IMR-90 (cell line): ENCODE data around the gene CCDC150. TPM values are rescaled to one million over a fixed set of nuclear protein-coding genes. Genes with fewer than 3 reads are reported as not detected.

Source experiments
- ATAC-seq: fragments of 200-7000 bp; cut with Tn5 transposase; 2 replicates; pipeline ENCODE4 v1.9.1; 2020; ENCODE audit warnings: low read depth, mild to moderate bottlenecking, moderate library complexity
- BruUV-seq: library from RNA; stranded (reverse); fragments of 400-500 nt; replicated peaks from 2 replicates; lab custom pipeline; 2021; lab: Mats Ljungman, UMichigan
- CTCF ChIA-PET: fragments of 300-600 bp; formaldehyde crosslinking; extraction: SDS; loops from one replicate; lab custom pipeline; 2021; ENCODE audit warnings: antibody characterized with exemption; lab: Yijun Ruan, JAX
- POLR2A ChIA-PET: fragments of 300-600 bp; sonication (Branson Sonifier 250); formaldehyde crosslinking; loops from one replicate; lab custom pipeline; 2022; ENCODE audit warnings: antibody characterized with exemption; ENCODE audit not compliant: unreplicated experiment; lab: Charles Lee
- DNase-seq: peaks from one replicate; pipeline ENCODE4 v3.0.0; 2013
- H2AFZ ChIP-seq: replicated peaks from 2 replicates; pipeline ENCODE3; 2013; ENCODE audit warnings: low read length, mild to moderate bottlenecking; ENCODE audit not compliant: poor library complexity
- H2AK5ac ChIP-seq: 2 replicates; pipeline ENCODE4 v1.6.1; 2013; ENCODE audit warnings: low read depth, low read length, inconsistent platforms
- H2AK9ac ChIP-seq: replicated peaks from 2 replicates; pipeline ENCODE3; 2013; ENCODE audit warnings: mild to moderate bottlenecking, low read depth, low read length, moderate library complexity; ENCODE audit not compliant: poor library complexity
- H2BK120ac ChIP-seq: 2 replicates; pipeline ENCODE4 v1.6.1; 2013; ENCODE audit warnings: low read depth, low read length, inconsistent platforms
- H2BK15ac ChIP-seq: 3 replicates; pipeline ENCODE4 v1.6.1; 2013; ENCODE audit warnings: low read depth, low read length, inconsistent platforms
- H2BK20ac ChIP-seq: 2 replicates; pipeline ENCODE4 v1.6.1; 2013; ENCODE audit warnings: low read depth, mild to moderate bottlenecking, inconsistent platforms, low read length, moderate library complexity
- H2BK5ac ChIP-seq: 2 replicates; pipeline ENCODE4 v1.6.1; 2013; ENCODE audit warnings: mild to moderate bottlenecking, low read depth, low read length, inconsistent platforms; ENCODE audit not compliant: poor library complexity, severe bottlenecking
- H3K14ac ChIP-seq: replicated peaks from 2 replicates; pipeline ENCODE4 v1.6.1; 2013; ENCODE audit warnings: low read depth, low read length, inconsistent platforms
- H3K18ac ChIP-seq: 2 replicates; pipeline ENCODE4 v1.6.1; 2013; ENCODE audit warnings: low read depth, low read length, control low read depth
- H3K23ac ChIP-seq: 2 replicates; pipeline ENCODE4 v1.6.1; 2013; ENCODE audit warnings: low read depth, low read length, inconsistent platforms
- H3K27ac ChIP-seq: 2 replicates; pipeline ENCODE4 v1.5.1; 2013; ENCODE audit warnings: mild to moderate bottlenecking, control low read depth, low read length; ENCODE audit not compliant: insufficient read depth
- H3K27me3 ChIP-seq: 2 replicates; pipeline ENCODE4 v1.6.1; 2013; ENCODE audit warnings: low read length; ENCODE audit not compliant: control insufficient read depth, insufficient read depth
- H3K36me3 ChIP-seq: 2 replicates; pipeline ENCODE4 v1.6.1; 2013; ENCODE audit warnings: low read length, mixed read lengths; ENCODE audit not compliant: control insufficient read depth, insufficient read depth
- H3K4ac ChIP-seq: 2 replicates; pipeline ENCODE4 v1.6.1; 2013; ENCODE audit warnings: low read depth, low read length, inconsistent platforms
- H3K4me1 ChIP-seq: 2 replicates; pipeline ENCODE4 v1.6.1; 2013; ENCODE audit warnings: low read length, mixed read lengths; ENCODE audit not compliant: control insufficient read depth, insufficient read depth
- H3K4me2 ChIP-seq: 2 replicates; pipeline ENCODE4 v1.6.1; 2013; ENCODE audit warnings: low read depth, mild to moderate bottlenecking, control low read depth, low read length, moderate library complexity
- H3K4me3 ChIP-seq: 2 replicates; pipeline ENCODE4 v1.5.1; 2013; ENCODE audit warnings: low read depth, mild to moderate bottlenecking, control low read depth, low read length, moderate library complexity; ENCODE audit not compliant: insufficient read depth
- H3K56ac ChIP-seq: 2 replicates; pipeline ENCODE4 v1.6.1; 2013; ENCODE audit warnings: low read length, inconsistent platforms; ENCODE audit not compliant: insufficient read depth; ENCODE audit errors: extremely low read depth
- H3K79me1 ChIP-seq, 2 experiments: 2 replicates each; pipeline ENCODE4 v1.6.1; 2013; ENCODE audit warnings: low read length in 2 of 2, inconsistent platforms in 1 of 2, low read depth in 1 of 2
- H3K9ac ChIP-seq: 2 replicates; pipeline ENCODE4 v1.6.1; 2013; ENCODE audit warnings: low read depth, low read length, control low read depth
- H3K9me1 ChIP-seq: 2 replicates; pipeline ENCODE4 v1.6.1; 2013; ENCODE audit warnings: low read length, inconsistent platforms; ENCODE audit not compliant: insufficient read depth
- H3K9me3 ChIP-seq: 2 replicates; pipeline ENCODE4 v1.6.1; 2013; ENCODE audit warnings: low read length; ENCODE audit not compliant: control insufficient read depth, insufficient read depth
- H4K20me1 ChIP-seq: 2 replicates; pipeline ENCODE4 v1.6.1; 2013; ENCODE audit warnings: low read length, inconsistent platforms; ENCODE audit not compliant: insufficient read depth
- H4K5ac ChIP-seq: 2 replicates; pipeline ENCODE4 v1.6.1; 2013; ENCODE audit warnings: mild to moderate bottlenecking, low read depth, low read length, control low read depth
- H4K8ac ChIP-seq, 2 experiments: 2 replicates each; pipeline ENCODE4 v1.6.1; 2013; ENCODE audit warnings: low read depth in 2 of 2, low read length in 2 of 2, control low read depth in 1 of 2, inconsistent platforms in 1 of 2
- H4K91ac ChIP-seq: 2 replicates; pipeline ENCODE4 v1.6.1; 2013; ENCODE audit warnings: low read depth, low read length, inconsistent platforms; ENCODE audit not compliant: insufficient read depth
- CTCF ChIP-seq: conservative IDR thresholded peaks from 2 replicates; pipeline ENCODE4 v1.5.1; 2012; ENCODE audit warnings: mild to moderate bottlenecking, low read depth, low read length, improper control_type of control experiment
- MXI1 ChIP-seq: IDR thresholded peaks from 2 replicates; pipeline ENCODE4 v1.6.1; 2012; ENCODE audit warnings: low read depth, mild to moderate bottlenecking, low read length, moderate library complexity, borderline replicate concordance
- POLR2A ChIP-seq: IDR thresholded peaks from 2 replicates; pipeline ENCODE4 v1.6.1; 2012; ENCODE audit warnings: mild to moderate bottlenecking, low read depth, low read length
- WGBS, 2 experiments: methylation state at CpG; one replicate each; pipeline versions ENCODE4 v1.1.5 to v1.1.7; 2013; ENCODE audit warnings: missing lambda C conversion rate in 2 of 2; ENCODE audit not compliant: insufficient read length in 1 of 2; ENCODE audit errors: extremely low coverage in 2 of 2; 5-methylcytosine and 5-hydroxymethylcytosine counted together
- dilution Hi-C: fragments of 300-500 bp; cut with HindIII; formaldehyde crosslinking; loops from one replicate; pipeline ENCODE4 v1.14.3; 2018; ENCODE audit warnings: low sequenced_read_pairs; ENCODE audit not compliant: unreplicated experiment
- in situ Hi-C: fragments of 300-500 bp; cut with MboI; formaldehyde crosslinking; loops from 3 replicates; pipeline ENCODE4 v1.14.3; 2019; ENCODE audit warnings: low sequenced_read_pairs, inconsistent platforms, mixed read lengths
- intact Hi-C: fragments of 100-400 bp; cut with micrococcal nuclease; formaldehyde crosslinking; loops from 2 replicates; pipeline ENCODE4 v1.10.0; 2022
- polyA plus RNA-seq, 3 experiments: library from polyadenylated mRNA; depleted of rRNA; stranded (reverse); fragments of >200 nt; gene quantifications; 2 replicates each; pipeline ENCODE4 v1.2.3, GENCODE V29; 2012; ENCODE audit warnings: low replicate concordance in 1 of 3
- total RNA-seq: library from RNA; depleted of rRNA; stranded (reverse); fragments of >200 nt; gene quantifications from 2 replicates; pipeline ENCODE4 v1.2.3, GENCODE V29; 2012

Gene CCDC150
- total and polyA plus RNA-seq, 2 of the 4 experiments (the other 2 are of a cell fraction) = 3.8 to 4.3 TPM

GRCh38 chr2:196743165-196743564 is 103.7 kb downstream of the CCDC150 start:
- Histone ChIP-seq H3K4ac (no peak overlapping the region), H2BK20ac (no peak overlapping the region), H3K18ac (no peak overlapping the region), H3K79me1 (no peaks in the 10 kb centered on the region), H3K56ac (no peak overlapping the region), H3K4me3 (no peak overlapping the region), H3K9ac (no peak overlapping the region), H3K14ac (no peak overlapping the region), H3K27ac (no peak overlapping the region), H4K91ac (no peak overlapping the region), H4K8ac (no peak overlapping the region), H2AK5ac (no peak overlapping the region), H2BK15ac (no peak overlapping the region), H3K23ac (no peak overlapping the region), H3K27me3 (no peaks in the 10 kb centered on the region), H3K9me1 (no peaks in the 10 kb centered on the region), H4K20me1 (no peaks in the 10 kb centered on the region), H2AK9ac (no peak overlapping the region), H4K5ac (no peak overlapping the region), H3K9me3 (no peaks in the 10 kb centered on the region), H3K4me1 (no peaks in the 10 kb centered on the region), H3K4me2 (no peak overlapping the region), H3K36me3 (no peaks in the 10 kb centered on the region), H2BK120ac (no peak overlapping the region), H2BK5ac (no peak overlapping the region), H2AFZ (no peak overlapping the region)
- CTCF ChIA-PET = interaction anchor here (0.6 kb wide), 1 partner anchor 1311 kb away, joined by 4 read pairs; no protein-coding TSS in a partner anchor
- BruUV-seq = no TSS peak
- ATAC-seq = no peak
- intact Hi-C loops = no loop called here
- TF ChIP-seq CTCF (no peak), POLR2A (no peak), MXI1 (no peak)
- POLR2A ChIA-PET = no interaction called here
- no CpG with 5 or more reads among the region's 7 CpGs for WGBS, 2 experiments
- dilution Hi-C loops = no loop called here
- in situ Hi-C loops = no loop called here
- no peak for DNase-seq
